Measurements from ENCODE around the gene SLC25A39.
"Not testable (repeated sequence)": the region's sequence is repeated elsewhere in the genome, so short reads cannot be mapped to it uniquely, and the experiment has no call there.

SLC25A39 gene

GRCh38 chr17:44353672-44354331 is 29.2 kb upstream of the SLC25A39 start:
- no peak for DNase-seq

DNA sequence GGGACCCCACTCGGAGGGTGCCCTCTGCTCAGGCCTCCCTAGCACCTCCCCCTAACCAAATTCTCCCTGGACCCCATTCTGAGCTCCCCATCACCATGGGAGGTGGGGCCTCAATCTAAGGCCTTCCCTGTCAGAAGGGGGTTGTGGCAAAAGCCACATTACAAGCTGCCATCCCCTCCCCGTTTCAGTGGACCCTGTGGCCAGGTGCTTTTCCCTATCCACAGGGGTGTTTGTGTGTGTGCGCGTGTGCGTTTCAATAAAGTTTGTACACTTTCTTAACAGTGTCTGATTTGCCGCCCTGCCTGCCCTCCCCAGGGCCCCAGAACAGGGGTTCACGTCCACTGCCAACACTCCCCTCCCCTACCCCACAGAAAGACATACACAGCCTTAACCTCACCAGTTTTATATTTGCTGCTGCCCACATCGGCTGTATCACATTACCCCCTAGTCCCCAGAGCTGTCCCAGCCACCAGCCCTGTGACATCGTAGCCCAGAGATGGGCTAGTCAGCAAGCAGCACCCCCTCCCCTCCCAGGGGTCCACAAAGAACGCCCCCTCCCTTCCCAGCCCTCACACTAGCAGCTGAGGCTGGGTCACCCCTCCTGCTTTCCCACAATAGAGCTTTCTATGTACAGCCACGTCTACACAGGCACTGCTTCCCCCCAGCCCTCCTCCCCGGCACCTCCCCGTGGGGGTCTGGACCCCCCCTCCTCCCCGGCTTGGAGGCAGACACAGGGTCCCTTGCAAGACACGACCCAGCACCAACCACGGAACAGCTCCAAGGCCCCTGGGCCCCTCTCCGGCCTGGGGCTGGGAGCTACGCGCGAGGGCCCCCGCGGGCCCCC is 28.4 kb upstream of the SLC25A39 start:
- DNase-seq: no peak

DNA sequence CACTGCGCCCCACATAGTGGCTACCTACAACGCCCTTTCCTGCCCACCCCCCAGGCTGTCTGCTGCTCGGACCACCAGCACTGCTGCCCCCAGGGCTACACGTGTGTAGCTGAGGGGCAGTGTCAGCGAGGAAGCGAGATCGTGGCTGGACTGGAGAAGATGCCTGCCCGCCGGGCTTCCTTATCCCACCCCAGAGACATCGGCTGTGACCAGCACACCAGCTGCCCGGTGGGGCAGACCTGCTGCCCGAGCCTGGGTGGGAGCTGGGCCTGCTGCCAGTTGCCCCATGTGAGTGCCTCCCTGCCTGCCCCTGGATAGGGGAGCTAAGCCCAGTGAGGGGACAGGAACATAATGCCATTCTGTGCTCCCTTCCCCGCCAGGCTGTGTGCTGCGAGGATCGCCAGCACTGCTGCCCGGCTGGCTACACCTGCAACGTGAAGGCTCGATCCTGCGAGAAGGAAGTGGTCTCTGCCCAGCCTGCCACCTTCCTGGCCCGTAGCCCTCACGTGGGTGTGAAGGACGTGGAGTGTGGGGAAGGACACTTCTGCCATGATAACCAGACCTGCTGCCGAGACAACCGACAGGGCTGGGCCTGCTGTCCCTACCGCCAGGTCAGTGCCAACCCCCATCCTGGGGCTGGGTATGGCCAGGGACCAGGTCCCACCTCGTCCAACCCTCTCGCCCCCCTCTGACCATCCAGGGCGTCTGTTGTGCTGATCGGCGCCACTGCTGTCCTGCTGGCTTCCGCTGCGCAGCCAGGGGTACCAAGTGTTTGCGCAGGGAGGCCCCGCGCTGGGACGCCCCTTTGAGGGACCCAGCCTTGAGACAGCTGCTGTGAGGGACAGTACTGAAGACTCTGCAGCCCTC is 27.6 kb upstream of the SLC25A39 start:
- DNase-seq: no peak

DNA sequence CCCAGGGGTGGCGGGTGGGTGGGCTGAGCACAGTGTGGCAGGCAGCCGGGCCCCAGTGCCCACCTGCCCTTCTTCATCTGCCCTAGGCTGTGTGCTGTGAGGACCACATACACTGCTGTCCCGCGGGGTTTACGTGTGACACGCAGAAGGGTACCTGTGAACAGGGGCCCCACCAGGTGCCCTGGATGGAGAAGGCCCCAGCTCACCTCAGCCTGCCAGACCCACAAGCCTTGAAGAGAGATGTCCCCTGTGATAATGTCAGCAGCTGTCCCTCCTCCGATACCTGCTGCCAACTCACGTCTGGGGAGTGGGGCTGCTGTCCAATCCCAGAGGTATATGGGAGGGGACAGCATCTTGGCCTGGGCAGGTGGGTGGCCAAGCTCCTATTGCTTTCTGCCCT is 26.8 kb upstream of the SLC25A39 start:
- DNase-seq: no peak

DNA sequence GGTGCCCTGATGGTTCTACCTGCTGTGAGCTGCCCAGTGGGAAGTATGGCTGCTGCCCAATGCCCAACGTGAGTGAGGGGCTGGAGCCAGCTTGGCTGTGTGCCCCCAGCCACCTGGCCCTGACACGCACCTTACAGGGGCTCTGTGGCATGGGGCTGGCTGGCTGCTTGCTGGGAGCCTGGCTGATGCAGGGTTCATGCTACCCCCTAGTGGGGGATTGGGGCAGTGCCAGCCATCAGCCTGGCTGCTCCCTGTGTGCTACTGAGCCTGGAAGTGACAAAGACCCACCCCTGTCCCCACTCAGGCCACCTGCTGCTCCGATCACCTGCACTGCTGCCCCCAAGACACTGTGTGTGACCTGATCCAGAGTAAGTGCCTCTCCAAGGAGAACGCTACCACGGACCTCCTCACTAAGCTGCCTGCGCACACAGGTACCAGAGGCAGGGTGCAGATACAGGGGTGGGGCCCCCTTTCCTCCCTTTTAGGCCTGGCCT is 26.2 kb upstream of the SLC25A39 start:
- DNase-seq: peak; percentile 31

GRCh38 chr17:44349553-44350070 is 25.0 kb upstream of the SLC25A39 start:
- no peak for DNase-seq

DNA sequence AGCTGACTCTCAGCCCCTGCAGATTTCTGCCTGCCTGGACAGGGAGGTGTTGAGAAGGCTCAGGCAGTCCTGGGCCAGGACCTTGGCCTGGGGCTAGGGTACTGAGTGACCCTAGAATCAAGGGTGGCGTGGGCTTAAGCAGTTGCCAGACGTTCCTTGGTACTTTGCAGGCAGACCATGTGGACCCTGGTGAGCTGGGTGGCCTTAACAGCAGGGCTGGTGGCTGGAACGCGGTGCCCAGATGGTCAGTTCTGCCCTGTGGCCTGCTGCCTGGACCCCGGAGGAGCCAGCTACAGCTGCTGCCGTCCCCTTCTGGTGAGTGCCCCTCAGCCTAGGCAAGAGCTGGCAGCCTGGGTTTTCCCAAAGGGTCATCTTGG is 24.4 kb upstream of the SLC25A39 start:
- no peak for DNase-seq

- no peak for DNase-seq
Observed at GRCh38 chr17:44348234-44348987, 23.8 kb upstream of the SLC25A39 start.

DNA sequence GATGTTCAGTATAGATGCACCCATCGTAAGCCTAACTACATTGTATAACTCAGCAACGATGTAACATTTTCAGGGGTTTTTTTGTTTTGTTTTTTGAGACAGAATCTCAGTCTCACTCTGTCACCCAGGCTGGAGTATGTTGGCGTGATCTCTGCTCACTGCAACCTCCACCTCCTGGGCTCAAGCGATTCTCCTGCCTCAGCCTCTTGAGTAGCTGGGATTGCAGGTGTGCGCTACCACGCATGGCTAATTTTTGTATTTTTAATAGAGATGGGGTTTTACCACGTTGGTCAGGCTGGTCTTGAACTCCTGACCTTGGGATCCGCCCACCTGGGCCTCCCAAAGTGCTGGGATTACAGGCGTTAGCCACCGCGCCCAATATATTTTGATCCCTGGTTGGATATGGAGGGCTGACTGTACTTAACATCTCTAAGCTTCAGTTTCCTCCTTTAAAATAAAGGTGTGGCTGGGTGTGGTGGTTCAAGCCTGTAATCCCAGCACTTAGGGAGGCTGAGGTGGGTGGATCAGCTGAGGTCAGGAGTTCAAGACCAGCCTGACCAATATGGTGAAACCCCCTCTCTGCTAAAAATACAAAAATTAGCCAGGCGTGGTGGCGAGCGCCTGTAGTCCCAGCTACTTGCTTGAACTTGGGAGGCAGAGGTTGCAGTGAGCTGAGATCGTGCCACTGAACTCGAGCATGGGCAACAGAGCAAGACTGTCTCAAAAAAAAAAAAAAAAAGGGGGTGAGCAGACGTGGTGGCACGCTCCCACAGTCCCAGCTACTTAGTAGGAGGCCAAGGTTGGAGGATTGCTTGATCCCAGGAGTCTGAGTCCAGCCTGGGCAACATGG is 22.8 kb upstream of the SLC25A39 start:
- not testable (repeated sequence) for DNase-seq

- DNase-seq: no peak
Observed at GRCh38 chr17:44346064-44346844, 21.6 kb upstream of the SLC25A39 start.

GRCh38 chr17:44345454-44346026 is 20.9 kb upstream of the SLC25A39 start:
- DNase-seq: peak; percentile 79

DNA sequence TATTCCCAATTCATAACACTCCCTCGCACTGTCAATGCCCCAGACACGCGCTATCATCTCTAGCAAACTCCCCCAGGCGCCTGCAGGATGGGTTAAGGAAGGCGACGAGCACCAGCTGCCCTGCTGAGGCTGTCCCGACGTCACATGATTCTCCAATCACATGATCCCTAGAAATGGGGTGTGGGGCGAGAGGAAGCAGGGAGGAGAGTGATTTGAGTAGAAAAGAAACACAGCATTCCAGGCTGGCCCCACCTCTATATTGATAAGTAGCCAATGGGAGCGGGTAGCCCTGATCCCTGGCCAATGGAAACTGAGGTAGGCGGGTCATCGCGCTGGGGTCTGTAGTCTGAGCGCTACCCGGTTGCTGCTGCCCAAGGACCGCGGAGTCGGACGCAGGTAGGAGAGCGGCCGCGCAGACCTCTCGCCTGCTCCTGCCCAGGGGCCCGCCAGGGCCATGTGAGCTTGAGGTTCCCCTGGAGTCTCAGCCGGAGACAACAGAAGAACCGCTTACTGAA is 20.4 kb upstream of the SLC25A39 start, which contains the start of gene GRN:
Gene GRN (plus strand): TSS at position 364 of the 515 bp plus-strand sequence. CDS start 3,863 bp downstream, outside the sequence.
- peak; percentile 97 for DNase-seq

DNA sequence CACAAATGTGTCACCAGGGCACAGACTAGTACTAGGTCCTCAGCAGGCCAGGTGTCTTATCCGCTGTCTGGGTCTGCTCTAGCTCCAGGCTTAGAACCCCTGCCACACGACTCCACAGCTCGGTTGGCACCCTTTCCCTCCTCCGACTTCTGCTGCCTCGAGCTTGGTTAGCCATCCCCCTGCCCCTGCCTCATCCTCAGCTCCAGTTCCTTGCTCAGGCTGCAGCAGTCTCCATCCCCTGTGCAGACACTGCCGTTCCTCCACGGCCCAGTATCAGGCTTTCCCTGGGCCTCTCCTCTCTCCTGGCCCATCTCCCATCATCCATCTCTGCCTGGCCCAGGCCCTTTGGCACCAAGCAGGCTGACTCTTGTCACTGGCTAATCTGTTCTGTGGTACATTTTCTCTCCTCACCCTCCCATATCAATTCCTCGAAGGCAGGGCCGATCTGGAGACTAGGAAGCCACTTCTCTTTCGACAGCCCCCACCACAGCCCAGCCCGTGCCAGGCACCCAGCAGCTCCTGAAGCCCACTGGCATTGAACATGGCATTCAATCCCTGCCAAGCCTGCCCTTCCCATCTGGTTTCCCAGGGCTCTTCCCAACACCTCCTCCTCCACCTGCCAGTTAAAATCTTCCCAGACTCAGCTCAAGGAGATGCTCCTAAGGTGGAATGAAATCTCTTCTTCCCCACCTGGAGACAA is 19.0 kb upstream of the SLC25A39 start:
- no peak for DNase-seq

DNA sequence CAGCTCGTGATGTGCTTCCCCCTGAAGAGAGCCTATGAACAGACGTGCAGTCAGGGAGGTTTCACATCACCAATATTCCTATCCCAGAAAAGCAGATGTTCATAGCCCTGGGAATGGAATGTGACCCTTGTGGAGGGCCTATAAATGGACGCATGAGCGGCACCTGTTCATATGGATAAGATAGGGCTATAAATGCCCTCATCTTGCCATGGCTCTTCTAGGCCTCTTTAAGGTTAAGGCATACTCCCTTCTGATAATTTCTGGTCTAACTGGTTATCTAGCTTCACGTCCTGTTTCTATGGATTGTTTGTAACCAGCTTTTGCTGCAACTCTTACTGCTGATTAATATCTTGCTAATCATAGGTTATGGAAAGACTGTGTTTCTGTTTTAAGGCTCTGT is 15.9 kb upstream of the SLC25A39 start:
- DNase-seq: not testable (repeated sequence)

GRCh38 chr17:44338702-44339101 is 14.1 kb upstream of the SLC25A39 start:
- DNase-seq: no peak

DNA sequence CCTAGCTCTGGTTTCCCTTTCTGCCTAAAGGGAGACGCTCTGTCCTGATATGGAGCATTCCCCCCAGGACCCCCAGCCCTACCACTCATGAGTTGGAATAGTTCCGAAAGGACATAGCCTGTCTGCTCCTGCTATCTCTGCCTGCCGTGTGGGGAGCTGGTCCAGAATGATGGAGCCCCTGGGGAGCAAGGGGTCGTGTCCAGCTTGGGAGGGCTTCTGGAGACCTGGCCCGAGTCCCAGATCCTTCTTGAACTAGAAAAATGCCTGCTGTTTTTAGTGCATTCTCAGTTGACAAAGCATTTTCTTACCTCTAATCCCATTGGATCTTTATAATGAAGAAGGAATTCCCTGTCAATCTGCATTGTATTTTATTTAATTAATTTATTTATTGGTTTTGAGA is 11.3 kb upstream of the SLC25A39 start:
- DNase-seq: no peak

DNA sequence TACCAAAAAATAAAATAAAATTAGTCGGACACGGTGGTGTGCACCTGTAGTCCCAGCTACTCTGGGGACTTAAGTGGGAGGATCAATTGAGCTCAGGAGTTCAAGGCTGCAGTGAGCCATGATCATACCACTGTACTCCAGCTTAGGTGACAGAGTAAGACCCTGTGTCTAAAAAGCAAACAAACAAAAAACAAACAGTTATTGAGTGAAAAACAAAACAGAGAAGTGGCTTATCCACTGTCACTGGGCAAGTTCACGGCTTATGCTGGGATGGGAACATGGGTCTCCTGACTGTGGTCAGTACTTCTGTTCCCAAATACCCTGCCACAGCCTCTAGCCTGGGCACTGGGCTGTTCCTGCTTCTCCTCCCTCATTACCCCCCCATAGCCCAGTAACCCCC is 10.9 kb upstream of the SLC25A39 start:
- no peak for DNase-seq

DNA sequence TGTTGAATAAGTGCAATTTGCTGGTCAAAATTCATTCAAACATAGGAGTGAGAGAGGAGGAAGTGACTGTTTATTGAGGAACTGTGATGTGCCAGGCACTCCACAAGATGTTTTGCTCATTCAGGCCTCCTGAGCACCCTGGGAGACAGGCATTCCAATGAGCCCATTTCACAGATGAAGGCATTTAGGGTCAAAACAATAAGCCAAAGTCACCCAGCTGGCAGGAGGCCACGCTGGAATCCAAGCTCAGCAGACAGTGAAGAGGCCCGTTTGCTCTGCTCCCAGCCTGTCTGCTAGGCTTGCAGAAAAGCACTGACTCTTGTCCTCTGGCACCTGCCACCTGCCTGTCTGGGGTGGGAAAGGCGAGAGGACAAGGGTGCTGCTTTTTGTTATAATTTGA is 10.1 kb upstream of the SLC25A39 start:
- DNase-seq: no peak

DNA sequence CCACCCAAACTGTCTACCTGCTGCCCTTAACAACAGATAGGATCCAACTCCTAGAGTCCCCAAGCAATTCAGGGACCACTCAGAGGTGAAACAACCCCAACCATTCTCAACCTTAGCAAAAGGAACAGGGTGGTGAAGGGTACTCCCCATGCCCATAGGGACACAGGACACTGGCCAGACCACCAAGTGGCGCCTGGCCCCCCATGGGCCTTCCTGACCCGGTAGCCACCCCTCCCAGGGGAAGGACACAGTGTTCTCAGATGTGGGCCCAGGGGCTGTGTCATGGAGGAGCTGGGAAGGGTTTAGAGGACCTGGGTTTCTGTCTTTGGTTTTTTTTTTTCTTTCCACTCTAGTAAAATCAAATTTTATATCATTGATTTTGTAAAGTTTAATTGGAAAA is 9.7 kb upstream of the SLC25A39 start:
- no peak for DNase-seq

Measured in COR-L47 (cell line).